H1 (cell line): ENCODE data around the gene MTTP. TPM values are rescaled to one million over a fixed set of nuclear protein-coding genes. Genes with fewer than 3 reads are reported as not detected.

Experiments used
- CTCF ChIA-PET: fragments of 300-600 bp; sonication (Branson Sonifier 250); formaldehyde crosslinking; loops from one replicate; lab custom pipeline; 2021; ENCODE audit not compliant: partially characterized antibody; lab: Charles Lee
- POLR2A ChIA-PET: fragments of 300-600 bp; sonication (Branson Sonifier 250); formaldehyde crosslinking; loops from one replicate; lab custom pipeline; 2021; ENCODE audit warnings: inconsistent platforms; ENCODE audit not compliant: partially characterized antibody; lab: Charles Lee
- DNase-seq, 2 experiments: peaks; one replicate each; pipeline versions ENCODE4 v3.0.0 to v3.0.0-alpha.2; 2010 to 2022; ENCODE audit warnings: low spot score in 2 of 2, low read depth in 1 of 2, mixed read lengths in 1 of 2
- FAIRE-seq: peaks from 2 replicates; lab custom pipeline; 2011; peaks lifted over from hg19 to GRCh38; lab: Jason Lieb, UNC
- H2AFZ ChIP-seq: 2 replicates; pipeline ENCODE4 v1.8.1; 2012; ENCODE audit warnings: low read length, inconsistent platforms
- H2AK5ac ChIP-seq: 2 replicates; pipeline ENCODE4 v1.6.1; 2013; ENCODE audit warnings: low read depth, low read length
- H2BK120ac ChIP-seq: replicated peaks from 2 replicates; pipeline ENCODE3; 2013; ENCODE audit warnings: low read depth, low read length, inconsistent platforms
- H2BK12ac ChIP-seq: 2 replicates; pipeline ENCODE4 v1.6.1; 2013; ENCODE audit warnings: low read depth, low read length
- H2BK15ac ChIP-seq: 2 replicates; pipeline ENCODE4 v1.6.1; 2013; ENCODE audit warnings: low read length
- H2BK20ac ChIP-seq: 2 replicates; pipeline ENCODE4 v1.6.1; 2013; ENCODE audit warnings: low read length
- H2BK5ac ChIP-seq: 2 replicates; pipeline ENCODE4 v1.6.1; 2013; ENCODE audit warnings: low read depth, low read length
- H3K14ac ChIP-seq: 2 replicates; pipeline ENCODE4 v1.6.1; 2013; ENCODE audit warnings: inconsistent platforms; ENCODE audit not compliant: insufficient read length
- H3K18ac ChIP-seq: 2 replicates; pipeline ENCODE4 v1.6.1; 2013; ENCODE audit warnings: low read length; ENCODE audit errors: extremely low read depth
- H3K23ac ChIP-seq: 2 replicates; pipeline ENCODE4 v1.6.1; 2013; ENCODE audit warnings: inconsistent platforms; ENCODE audit not compliant: insufficient read length
- H3K23me2 ChIP-seq: 2 replicates; pipeline ENCODE4 v1.6.1; 2013; ENCODE audit warnings: low read depth, low read length
- H3K27ac ChIP-seq: 2 replicates; pipeline ENCODE4 v1.6.1; 2011; ENCODE audit warnings: low read depth, low read length, inconsistent platforms
- H3K27me3 ChIP-seq, 4 experiments: replicated peaks in 1 of 4; 1 replicate in 1 of 4; 2 replicates in 3 of 4; pipeline versions ENCODE4 v1.6.1 to v1.8.1; 2011 to 2013; ENCODE audit warnings: low read length in 3 of 4, mild to moderate bottlenecking in 3 of 4, inconsistent platforms in 2 of 4, mixed read lengths in 2 of 4, moderate library complexity in 1 of 4; ENCODE audit not compliant: control insufficient read depth in 3 of 4, insufficient read depth in 3 of 4; ENCODE audit errors: extremely low read depth in 1 of 4
- H3K36me3 ChIP-seq, 4 experiments: 2 replicates each; pipeline versions ENCODE4 v1.6.1 to v1.8.1; 2011 to 2013; ENCODE audit warnings: mild to moderate bottlenecking in 4 of 4, low read length in 3 of 4, moderate library complexity in 2 of 4, control low read depth in 1 of 4, inconsistent platforms in 1 of 4; ENCODE audit not compliant: insufficient read depth in 4 of 4, control insufficient read depth in 2 of 4
- H3K4ac ChIP-seq: replicated peaks from 2 replicates; pipeline ENCODE3; 2013; ENCODE audit warnings: low read length, low read depth, mixed read lengths, inconsistent platforms; ENCODE audit not compliant: insufficient read length
- H3K4me1 ChIP-seq, 4 experiments: replicated peaks in 1 of 4; 1 replicate in 1 of 4; 2 replicates in 3 of 4; pipeline versions ENCODE4 v1.6.1 to v1.8.1; 2011 to 2013; ENCODE audit warnings: low read length in 3 of 4, inconsistent platforms in 2 of 4, mixed read lengths in 1 of 4; ENCODE audit not compliant: insufficient read depth in 4 of 4, control insufficient read depth in 3 of 4
- H3K4me2 ChIP-seq, 2 experiments: 2 replicates each; pipeline versions ENCODE4 v1.6.1 to v1.8.1; 2011 to 2013; ENCODE audit warnings: low read depth in 2 of 2, low read length in 2 of 2, control low read depth in 1 of 2, inconsistent platforms in 1 of 2, mild to moderate bottlenecking in 1 of 2; ENCODE audit not compliant: insufficient read depth in 1 of 2
- H3K4me3 ChIP-seq, 4 experiments: fragments of 200-600, 300-600 bp in 1 of 4; sonication (generic), shearing (Covaris generic), sonication (Bioruptor Twin) in 1 of 4; 2 replicates each; pipeline versions ENCODE4 v1.5.1 to v1.8.1; 2011 to 2016; ENCODE audit warnings: low read length in 4 of 4, low read depth in 3 of 4, control low read depth in 2 of 4, inconsistent platforms in 2 of 4, mild to moderate bottlenecking in 2 of 4, mixed read lengths in 1 of 4, moderate library complexity in 1 of 4; ENCODE audit not compliant: insufficient read depth in 2 of 4; ENCODE audit errors: extremely low read depth in 1 of 4
- H3K56ac ChIP-seq: replicated peaks from 2 replicates; pipeline ENCODE3; 2013; ENCODE audit warnings: low read depth, mild to moderate bottlenecking, mixed read lengths, low read length, inconsistent platforms; ENCODE audit not compliant: insufficient read length
- H3K79me1 ChIP-seq: 2 replicates; pipeline ENCODE4 v1.6.1; 2013; ENCODE audit warnings: low read depth, low read length, control low read depth
- H3K79me2 ChIP-seq, 2 experiments: 2 replicates each; pipeline versions ENCODE4 v1.6.1 to v1.8.1; 2012 to 2013; ENCODE audit warnings: low read length in 2 of 2, mild to moderate bottlenecking in 2 of 2, inconsistent platforms in 1 of 2; ENCODE audit not compliant: insufficient read depth in 2 of 2, control insufficient read depth in 1 of 2
- H3K9ac ChIP-seq, 4 experiments: replicated peaks in 1 of 4; 1 replicate in 1 of 4; 2 replicates in 3 of 4; pipeline versions ENCODE4 v1.6.1 to v1.8.1; 2011 to 2013; ENCODE audit warnings: low read depth in 3 of 4, low read length in 3 of 4, control low read depth in 2 of 4, mild to moderate bottlenecking in 2 of 4, moderate library complexity in 2 of 4, inconsistent platforms in 1 of 4; ENCODE audit errors: extremely low read depth in 1 of 4
- H3K9me3 ChIP-seq, 2 experiments: 2 replicates each; pipeline versions ENCODE4 v1.6.1 to v1.8.1; 2012 to 2013; ENCODE audit warnings: mild to moderate bottlenecking in 2 of 2, moderate library complexity in 2 of 2, control low read depth in 1 of 2, inconsistent platforms in 1 of 2, low read depth in 1 of 2, low read length in 1 of 2, mixed read lengths in 1 of 2; ENCODE audit not compliant: insufficient read depth in 2 of 2
- H4K20me1 ChIP-seq, 2 experiments: replicated peaks in 1 of 2; 2 replicates each; pipeline versions ENCODE3 to v1.8.1; 2011 to 2013; ENCODE audit warnings: inconsistent platforms in 2 of 2, low read length in 2 of 2, mild to moderate bottlenecking in 1 of 2; ENCODE audit not compliant: insufficient read depth in 2 of 2, control insufficient read depth in 1 of 2
- H4K5ac ChIP-seq: 2 replicates; pipeline ENCODE4 v1.6.1; 2013; ENCODE audit warnings: low read length, low read depth, mixed read lengths, inconsistent platforms; ENCODE audit not compliant: insufficient read length
- H4K8ac ChIP-seq: 2 replicates; pipeline ENCODE4 v1.8.0; 2013; ENCODE audit warnings: mild to moderate bottlenecking, moderate library complexity, low read length, inconsistent platforms; ENCODE audit not compliant: insufficient read depth; ENCODE audit errors: extremely low read depth
- H4K91ac ChIP-seq: replicated peaks from 2 replicates; pipeline ENCODE3; 2013; ENCODE audit warnings: low read length, mixed read lengths, inconsistent platforms; ENCODE audit not compliant: insufficient read length
- BACH1 ChIP-seq: IDR thresholded peaks from 2 replicates; pipeline ENCODE4 v1.6.1; 2012; ENCODE audit warnings: low read length, improper control_type of control experiment
- WGBS, 2 experiments: shearing (Covaris generic) in 1 of 2; methylation state at CpG; one replicate each; pipeline versions ENCODE4 v1.1.6 to v1.1.7; 2013 to 2015; ENCODE audit warnings: low lambda C conversion rate in 2 of 2, mixed read lengths in 2 of 2, inconsistent platforms in 1 of 2, low coverage in 1 of 2, missing lambda C conversion rate in 1 of 2; ENCODE audit not compliant: insufficient replicate concordance in 2 of 2, insufficient coverage in 1 of 2, insufficient read length in 1 of 2; ENCODE audit errors: extremely low coverage in 1 of 2, missing lambda C conversion rate in 1 of 2; 5-methylcytosine and 5-hydroxymethylcytosine counted together
- polyA plus RNA-seq, 7 experiments: library from polyadenylated mRNA; depleted of rRNA in 3 of 7; stranded (reverse) in 5 of 7; unstranded in 2 of 7; fragments of >200 nt in 5 of 7; fragments of 200-250 nt in 2 of 7; gene quantifications; 1 replicate in 5 of 7; 2 replicates in 1 of 7; 4 replicates in 1 of 7; pipeline versions ENCODE4 v1.2.1 to v1.2.3, GENCODE V29; 2011 to 2013; ENCODE audit warnings: missing spikeins in 2 of 7, mixed read lengths in 2 of 7
- total RNA-seq: library from RNA; stranded (reverse); fragmentation: NEBNext Ultra II Directional; extraction: Animal tissue kit (Norgen Biotek cat#: 25700); gene quantifications from 2 replicates; pipeline ENCODE4 v1.2.1, GENCODE V29; 2021

Gene MTTP
- total and polyA plus RNA-seq, 2 of the 8 experiments (the other 6 are each of a cell fraction or from before 2014, with no cell fraction given) = 0.12 to 0.26 TPM

DNA sequence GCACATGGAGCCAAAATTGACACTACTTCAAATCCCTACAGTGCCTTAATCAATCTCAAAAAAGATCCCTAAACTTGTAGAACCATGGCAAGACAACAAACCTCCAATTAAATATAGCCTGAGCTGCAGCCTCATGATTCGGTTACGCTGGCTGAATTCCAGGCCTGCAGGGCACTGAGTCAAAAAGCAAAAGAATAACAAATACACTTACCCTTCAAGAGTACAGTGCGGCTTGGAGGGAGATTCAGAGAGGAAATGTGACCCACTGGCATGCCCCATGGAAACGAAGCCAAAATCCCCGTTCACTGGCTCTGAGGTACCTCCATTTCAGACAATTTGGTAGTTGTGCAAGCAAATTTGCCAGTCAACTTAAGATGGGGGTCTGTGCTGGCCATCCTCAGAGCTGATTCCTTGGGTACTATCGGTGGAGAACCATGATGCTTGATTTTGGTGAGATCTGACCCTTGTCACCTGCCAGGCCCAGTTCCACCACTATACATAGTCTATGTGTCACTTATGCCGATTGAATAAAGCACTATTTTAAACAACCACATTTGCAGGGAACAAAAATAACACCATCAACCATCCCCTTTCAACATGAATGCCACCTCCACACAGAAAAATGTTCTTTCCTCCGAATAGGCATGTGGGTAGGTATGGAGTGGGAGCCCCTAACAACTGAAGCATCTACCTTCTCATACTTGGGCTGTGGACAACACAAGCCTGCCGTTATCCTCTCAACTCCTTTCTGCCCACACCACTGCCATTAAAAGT is 80.9 kb downstream of the MTTP start:
- Histone ChIP-seq H2BK12ac (no peak overlapping the region), H3K4ac (no peak overlapping the region), H4K5ac (no peak overlapping the region), H2BK20ac (no peak overlapping the region), H2AFZ (no peak overlapping the region), H3K79me1 (no peaks in the 10 kb centered on the region), H2BK120ac (no peak overlapping the region), H4K91ac (no peak overlapping the region), H3K23ac (no peak overlapping the region), H3K4me1 (no peaks in the 10 kb centered on the region; a peak in 1 of 7 replicates), H4K8ac (no peak overlapping the region), H2BK15ac (no peak overlapping the region), H3K79me2 (no peaks in the 10 kb centered on the region), H3K4me2 (no peak overlapping the region), H2BK5ac (no peak overlapping the region), H3K27me3 (no peaks in the 10 kb centered on the region), H4K20me1 (no peaks in the 10 kb centered on the region), H3K4me3 (no peak overlapping the region), H2AK5ac (no peak overlapping the region), H3K14ac (no peak overlapping the region), H3K9ac (no peak overlapping the region), H3K27ac (no peak overlapping the region), H3K9me3 (no peaks in the 10 kb centered on the region), H3K23me2 (no peaks in the 10 kb centered on the region), H3K18ac (no peak overlapping the region), H3K36me3 (no peaks in the 10 kb centered on the region), H3K56ac (no peak overlapping the region)
- POLR2A ChIA-PET = no interaction called here
- FAIRE-seq = no peak
- CTCF ChIA-PET = no interaction called here
- no peak for TF ChIP-seq BACH1
- WGBS, 2 experiments = 90% methylated on average over 9 of the region's 9 CpGs; no CpG with 5 or more reads in 1 of the 2 experiments
- DNase-seq = no peak
